Prostate gland (tissue), 2 donors: ENCODE measurements around the gene HS6ST2.

Experiments used
- CTCF ChIP-seq, 4 experiments: fragments of 200-600 bp in 2 of 4; fragments of 450-650 bp in 2 of 4; sonication (generic) in 2 of 4; IDR thresholded peaks; 1 replicate in 3 of 4; 2 replicates in 1 of 4; pipeline ENCODE4 v1.5.1; 2016 to 2019; ENCODE audit warnings: antibody characterized with exemption in 4 of 4, mild to moderate bottlenecking in 2 of 4, moderate library complexity in 2 of 4
- POLR2A ChIP-seq: fragments of 450-650 bp; IDR thresholded peaks from one replicate; pipeline ENCODE4 v1.6.1; 2016; ENCODE audit warnings: antibody characterized with exemption, mild to moderate bottlenecking
- POLR2AphosphoS5 ChIP-seq: sonication (generic); formaldehyde crosslinking; IDR thresholded peaks from one replicate; pipeline ENCODE4 v1.6.1; 2017; ENCODE audit warnings: antibody characterized with exemption

GRCh38 chrX:132860200-132860599 lies 98.2 kb downstream of the HS6ST2 start:
- TF ChIP-seq CTCF (IDR thresholded peaks at IDR 0.05) (no peak), POLR2A (no peak), POLR2AphosphoS5 (no peak)
